ENCODE results near the gene ZNF474. TPM values are rescaled to one million over a fixed set of nuclear protein-coding genes. Genes with fewer than 3 reads are reported as not detected.

Gene ZNF474
- total and polyA plus RNA-seq, 12 donors: 0.03 to 0.20 (median 0.19) TPM; not detected in 9

- no peak for TF ChIP-seq CTCF (IDR thresholded peaks at IDR 0.05)
- intact Hi-C loops (cut with DNase I): no loop called here
- WGBS, 2 donors: 62 to 69% methylated on average over 4 of the region's 4 CpGs
- ATAC-seq (no peak), DNase-seq (no peak)
- Histone ChIP-seq H3K36me3 (no peaks in the 10 kb centered on the region), H3K27me3 (no peaks in the 10 kb centered on the region), H3K27ac (no peak overlapping the region), H3K4me3 (no peak overlapping the region), H3K9me3 (no peaks in the 10 kb centered on the region), H3K4me1 (peaks cover 0 to 8% (median 0%) of the 10 kb centered on the region in 9 donors)
Observed at GRCh38 chr5:122149321-122150090, 20.2 kb downstream of the ZNF474 start.

GRCh38 chr5:122150215-122150614 is 20.9 kb downstream of the ZNF474 start:
- peaks cover 0 to 8% (median 0%) of the 10 kb centered on the region in 9 donors for H3K4me1 ChIP-seq
- no peak overlapping the region for H3K27ac ChIP-seq
- H3K36me3 ChIP-seq: no peaks in the 10 kb centered on the region

GRCh38 chr5:122151640-122152039 is 22.3 kb downstream of the ZNF474 start:
- Histone ChIP-seq H3K4me3 (no peak overlapping the region), H3K4me1 (peaks cover 0 to 8% (median 0%) of the 10 kb centered on the region in 9 donors), H3K27me3 (no peaks in the 10 kb centered on the region), H3K36me3 (no peaks in the 10 kb centered on the region), H3K9me3 (no peaks in the 10 kb centered on the region), H3K27ac (no peak overlapping the region)
- intact Hi-C loops (cut with DNase I): no loop called here
- DNase-seq (no peak), ATAC-seq (no peak)
- TF ChIP-seq CTCF (IDR thresholded peaks at IDR 0.05): no peak
- 77 to 86% methylated on average over 4 of the region's 4 CpGs for WGBS, 2 donors

More at GRCh38 chr5:122150215-122150614, 20.9 kb downstream of the ZNF474 start:
- Histone ChIP-seq H3K4me3 (no peak overlapping the region), H3K27me3 (no peaks in the 10 kb centered on the region), H3K9me3 (no peaks in the 10 kb centered on the region)
- 64 to 66% methylated on average over 2 of the region's 2 CpGs for WGBS, 2 donors
- intact Hi-C loops (cut with DNase I): no loop called here
- DNase-seq (no peak), ATAC-seq (no peak)
- TF ChIP-seq CTCF (IDR thresholded peaks at IDR 0.05): no peak

GRCh38 chr5:122152266-122152900 is 23.0 kb downstream of the ZNF474 start:
- no peak overlapping the region for H3K4me3 ChIP-seq
- no peak for DNase-seq
- no peak for ATAC-seq
- 78 to 85% methylated on average over 10 of the region's 10 CpGs for WGBS, 2 donors
- H3K4me1 ChIP-seq: peaks cover 0 to 8% (median 0%) of the 10 kb centered on the region in 9 donors
- H3K27me3 ChIP-seq: no peaks in the 10 kb centered on the region
- intact Hi-C loops (cut with DNase I): no loop called here
- no peak for TF ChIP-seq CTCF (IDR thresholded peaks at IDR 0.05)
- H3K36me3 ChIP-seq: no peaks in the 10 kb centered on the region
- no peaks in the 10 kb centered on the region for H3K9me3 ChIP-seq
- peak overlapping the region in 1 of 10 donors; percentile 31 for H3K27ac ChIP-seq
